ENCODE measurements around the gene SLC6A6.

The SLC6A6 gene

DNA sequence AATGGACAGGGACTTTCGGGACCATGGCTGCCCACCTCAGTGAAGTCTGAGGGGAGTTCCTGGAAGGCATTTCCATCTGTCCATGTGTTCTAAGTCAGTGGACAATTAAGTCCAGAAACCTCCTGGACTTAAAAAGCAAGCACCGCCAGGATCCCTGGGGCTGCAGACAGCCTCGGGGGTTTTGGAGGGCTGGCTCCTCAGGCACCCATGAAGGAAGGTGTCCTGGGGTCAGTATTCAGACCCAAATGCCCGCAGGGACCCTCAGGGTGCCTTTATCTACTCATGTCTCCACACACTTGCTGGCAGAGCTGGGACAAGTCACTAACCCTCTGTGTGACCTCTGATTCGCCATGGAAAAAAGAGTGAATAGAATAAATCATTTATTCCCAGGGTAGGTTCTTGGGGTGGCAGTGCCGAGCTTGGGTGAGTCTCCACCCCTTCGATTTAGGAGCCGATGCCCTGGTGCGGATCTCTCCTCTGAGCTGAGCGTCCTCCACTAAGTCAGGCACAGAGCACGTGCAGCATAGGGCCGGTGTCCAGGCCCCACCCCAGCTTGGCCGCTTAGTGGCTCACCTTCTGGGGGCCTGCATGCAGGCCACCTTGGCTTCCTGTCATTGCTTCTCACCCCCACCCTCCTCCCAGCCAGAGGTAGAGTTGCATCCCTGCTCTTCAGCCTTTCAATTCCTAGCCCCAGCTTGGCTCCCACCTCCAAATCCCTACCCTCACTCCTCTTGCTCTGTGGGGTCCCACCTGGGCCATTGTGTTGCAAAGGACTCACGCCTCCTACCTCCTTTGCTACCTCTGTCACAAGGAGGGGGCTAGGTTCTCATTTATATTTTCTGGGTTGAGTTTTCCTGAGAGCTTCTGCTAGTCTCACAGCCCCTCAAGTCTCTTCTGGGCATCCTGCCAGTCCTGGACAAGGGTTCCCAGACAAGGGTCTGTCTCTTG lies 19.9 kb downstream of the SLC6A6 start:
- no peak for DNase-seq

GRCh38 chr3:14423197-14423743 lies 20.9 kb downstream of the SLC6A6 start:
- DNase-seq, result no peak

DNA sequence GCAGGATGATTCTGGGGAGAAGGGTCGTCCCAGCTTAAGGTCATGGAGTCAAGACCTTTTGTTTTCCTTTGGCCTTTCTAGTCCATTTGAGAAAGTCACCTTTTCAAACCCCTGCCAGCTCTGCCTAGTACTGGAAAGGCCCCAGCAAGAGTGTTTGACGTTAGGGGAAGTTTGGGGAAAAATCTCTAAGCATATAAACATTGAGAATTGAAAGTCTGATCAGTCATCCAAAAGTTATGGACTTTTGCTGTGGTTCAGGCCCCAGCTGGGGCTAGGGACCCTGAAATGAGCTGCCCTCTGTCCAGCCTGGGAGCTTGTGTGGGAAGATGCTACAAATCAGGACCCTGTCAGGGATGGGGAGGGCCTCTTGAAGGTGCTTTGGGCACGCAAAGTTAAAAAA lies 21.6 kb downstream of the SLC6A6 start:
- DNase-seq, result no peak

DNA sequence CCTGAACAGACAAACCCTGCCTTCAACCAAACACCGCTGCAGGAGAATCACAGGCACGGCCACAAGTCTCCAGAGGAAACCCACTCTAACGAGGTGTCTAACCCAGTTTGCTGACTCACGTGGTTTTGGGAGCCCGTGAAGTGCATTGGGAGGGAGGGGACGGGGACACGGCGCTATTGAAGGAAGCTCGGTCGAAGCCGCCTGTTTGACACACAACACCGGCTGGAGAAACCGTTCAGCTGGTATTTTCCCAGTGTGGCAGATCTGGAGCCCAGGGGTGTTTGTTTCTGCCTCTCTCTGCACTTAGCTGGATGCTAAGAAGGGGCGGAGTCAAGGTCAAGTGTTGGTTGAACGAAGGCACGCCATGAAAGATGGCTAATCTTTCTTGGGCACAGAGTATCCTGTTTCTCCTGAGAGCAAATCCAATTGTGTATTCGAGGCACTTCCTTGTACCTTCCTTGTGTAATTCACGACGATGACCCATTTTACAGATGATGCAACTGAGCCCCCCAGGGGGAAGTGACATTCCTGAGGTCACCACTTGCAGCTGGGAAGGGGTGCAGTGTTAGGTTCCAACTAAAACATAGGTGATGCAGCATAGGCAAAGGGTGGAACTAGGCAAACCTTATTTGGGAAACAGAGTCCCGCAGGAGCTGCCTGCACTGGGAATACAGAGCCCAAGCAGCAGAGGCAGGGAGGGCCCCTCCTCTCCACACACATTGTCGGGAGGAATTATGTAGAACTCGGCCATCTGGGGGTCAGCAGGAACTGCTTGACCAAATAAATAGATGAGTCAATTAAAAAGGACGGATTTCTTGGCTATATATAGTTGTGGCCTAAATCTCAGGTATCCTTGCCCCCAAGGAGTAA lies 22.5 kb downstream of the SLC6A6 start:
- peak; percentile 46 to 47 for DNase-seq

DNA sequence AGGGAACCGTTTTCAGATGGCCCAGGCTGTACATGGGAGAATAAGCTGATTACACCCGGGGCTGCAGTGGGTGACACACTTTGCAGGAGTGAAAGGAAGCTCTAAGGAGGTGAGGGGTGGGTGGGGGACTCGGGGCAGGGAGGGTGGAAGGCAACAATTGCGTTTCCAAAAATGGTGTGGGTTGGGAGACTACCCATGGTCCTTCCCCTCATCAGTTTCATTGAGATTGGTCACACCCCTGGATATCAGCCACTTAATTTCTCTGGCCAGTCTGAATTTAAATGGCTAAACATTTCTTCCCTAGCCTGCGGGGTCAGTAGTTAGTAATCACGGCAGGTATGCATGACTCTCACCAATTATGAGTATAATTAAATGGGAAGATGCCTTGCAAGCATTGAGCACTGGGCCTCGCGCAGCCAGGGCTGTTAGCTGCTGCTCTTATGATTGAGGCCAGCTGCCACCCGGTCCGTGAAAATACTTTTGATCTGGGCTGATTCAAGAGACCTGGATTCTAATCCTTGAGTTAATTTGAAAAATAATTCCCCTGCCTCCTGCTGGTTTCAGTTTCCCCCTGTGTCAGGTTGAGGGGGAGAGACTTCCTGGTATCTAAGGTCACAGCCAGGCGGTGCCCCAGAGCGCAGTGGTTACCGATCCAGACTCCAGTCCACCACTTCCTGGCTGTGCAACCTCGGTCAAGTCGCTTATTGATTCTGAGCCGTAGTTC lies 23.3 kb downstream of the SLC6A6 start:
- peak in 1 of 2 experiments; percentile 60 for DNase-seq

GRCh38 chr3:14426305-14426620 lies 23.9 kb downstream of the SLC6A6 start:
- DNase-seq, result no peak

DNA sequence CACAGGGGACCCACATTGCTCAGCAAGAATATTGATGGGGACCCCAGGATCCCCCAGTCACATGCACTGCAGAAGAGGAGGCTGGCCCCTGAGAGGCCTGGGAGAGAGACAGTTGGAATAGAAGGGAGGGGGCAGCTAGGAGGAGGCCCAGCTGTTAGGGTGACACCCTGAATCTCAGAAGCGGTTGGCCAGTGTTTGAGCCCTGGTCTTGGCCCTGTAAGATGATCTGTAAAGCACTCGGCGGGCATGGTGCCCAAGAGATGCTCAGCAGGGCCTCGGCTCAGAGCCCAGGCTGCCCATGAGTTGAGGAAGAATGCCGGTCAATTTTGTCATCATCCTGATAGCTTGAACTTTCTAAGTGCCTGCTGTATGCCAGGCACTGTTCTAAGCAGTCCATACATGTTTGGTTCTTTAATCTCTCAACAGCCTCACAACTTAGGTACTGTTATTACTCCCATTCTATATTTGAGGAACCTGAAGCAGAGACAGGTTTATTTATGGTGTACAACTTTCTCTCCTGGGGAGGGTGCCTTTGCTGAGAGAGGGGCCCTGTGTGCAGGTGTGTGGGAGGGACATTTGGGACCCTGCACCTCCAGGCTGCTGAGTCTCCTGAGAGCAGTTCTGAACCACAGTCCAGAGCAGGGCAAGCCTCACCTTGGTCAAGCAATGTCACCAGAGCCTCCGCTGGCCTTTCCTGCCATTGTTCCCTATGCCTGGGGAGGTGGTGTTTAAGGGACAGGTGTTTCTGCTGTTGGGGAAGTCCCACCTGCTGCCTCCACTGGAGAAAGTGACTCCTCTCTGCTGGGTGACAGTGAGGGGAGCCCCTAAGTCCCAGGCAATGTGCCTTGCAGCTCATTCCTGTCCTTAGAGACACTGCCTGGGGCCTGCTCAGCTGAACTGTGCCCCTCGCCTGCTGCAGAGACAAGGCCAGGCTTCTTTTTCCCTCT lies 26.0 kb downstream of the SLC6A6 start:
- DNase-seq, result peak in 1 of 2 experiments; percentile 50

DNA sequence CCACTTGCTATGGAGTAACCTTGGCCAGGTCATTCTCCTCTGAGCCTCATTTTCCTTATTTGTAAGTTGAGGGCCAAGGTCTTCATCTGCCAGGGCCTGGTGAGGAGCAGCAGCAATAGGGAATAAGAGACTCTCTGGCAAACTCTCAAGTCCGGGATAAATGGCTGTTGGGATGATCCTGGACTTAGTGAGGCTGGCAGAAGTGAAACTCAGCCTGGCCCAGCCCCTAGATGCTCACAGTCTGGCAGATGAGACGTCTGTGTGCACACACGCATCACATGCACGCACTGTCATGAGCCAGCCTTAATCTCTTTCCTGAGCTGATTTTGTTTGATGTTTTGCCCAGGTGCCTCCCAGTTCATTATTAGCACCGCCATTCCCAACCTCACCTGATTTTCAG lies 26.8 kb downstream of the SLC6A6 start:
- no peak for DNase-seq

DNA sequence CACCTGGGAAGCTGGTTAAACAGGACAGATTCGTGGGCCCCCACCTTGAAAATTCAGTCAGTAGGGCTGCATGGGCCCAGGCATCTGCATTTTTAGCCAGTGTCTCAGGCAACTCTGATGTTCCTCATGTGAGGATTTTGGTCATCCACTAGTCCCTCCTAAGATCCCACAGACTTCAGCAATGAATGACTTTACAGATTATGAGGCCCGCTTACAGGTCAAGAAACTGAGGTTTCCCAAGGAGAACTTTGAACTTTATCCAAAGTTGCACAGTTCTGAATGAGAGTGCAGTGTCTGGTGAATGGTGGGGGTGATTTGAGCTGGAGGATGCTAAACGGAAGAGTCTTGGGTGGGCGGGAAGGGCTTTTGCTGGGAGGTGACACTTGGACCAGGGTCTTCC lies 27.2 kb downstream of the SLC6A6 start:
- no peak for DNase-seq

GRCh38 chr3:14430053-14430452 lies 27.6 kb downstream of the SLC6A6 start:
- no peak for DNase-seq

DNA sequence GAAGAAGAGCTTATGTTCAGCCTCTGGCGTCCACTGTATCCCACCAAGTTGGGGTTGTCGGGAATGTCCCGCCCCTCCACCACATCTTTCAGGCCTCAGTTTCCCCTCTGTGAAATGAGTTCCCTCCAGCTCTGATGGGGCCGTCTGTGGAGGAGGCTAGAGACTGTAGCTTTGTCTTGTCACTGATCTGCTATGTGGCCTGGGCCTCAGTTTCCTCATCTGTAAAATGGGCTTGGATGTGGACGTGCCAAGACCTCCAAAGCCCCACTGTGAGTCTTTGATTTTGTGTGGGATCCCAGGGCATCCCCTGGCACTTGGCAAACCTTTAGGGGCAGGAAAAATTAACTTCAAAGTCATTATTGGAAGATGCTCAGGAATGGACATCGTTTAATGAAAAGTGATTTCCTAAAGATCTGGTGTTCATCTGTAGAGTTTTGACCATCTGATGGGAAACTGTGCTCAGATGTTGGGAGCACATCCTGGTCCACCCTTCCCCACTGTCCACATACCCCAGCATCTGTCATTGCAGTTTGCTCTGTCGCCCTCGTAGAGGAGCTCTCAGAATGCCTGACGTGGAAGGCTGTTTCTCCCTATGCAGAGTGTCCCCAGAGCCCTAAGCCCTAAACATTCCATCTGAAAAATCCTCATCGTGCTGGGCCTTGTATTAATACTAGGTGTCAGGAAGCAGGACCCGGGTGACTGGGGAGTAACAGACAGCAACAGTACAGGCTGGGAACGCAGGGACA lies 28.5 kb downstream of the SLC6A6 start:
- no peak for DNase-seq

DNA sequence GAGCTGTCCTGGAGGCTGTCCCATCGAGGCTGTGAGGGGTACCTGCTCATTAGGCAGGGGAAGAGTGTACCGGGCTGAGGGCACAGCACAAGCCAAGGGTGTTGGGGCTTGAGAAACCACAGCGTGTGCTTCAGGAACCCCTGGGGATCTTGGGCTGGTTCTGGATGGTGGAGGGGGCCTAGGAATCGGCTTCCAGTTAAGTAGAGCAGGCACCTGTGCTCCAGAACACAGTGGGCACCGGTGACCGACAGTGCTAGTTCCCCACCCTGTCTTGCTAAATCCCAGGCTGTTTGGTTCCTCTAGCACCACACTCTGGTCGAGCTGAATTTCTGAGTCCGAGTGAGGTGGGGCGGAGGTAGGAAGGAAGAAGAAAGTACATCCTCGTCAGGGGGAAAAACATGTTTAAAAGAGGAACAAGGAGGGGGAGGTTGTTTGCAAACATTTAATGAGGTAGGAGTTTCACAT lies 29.1 kb downstream of the SLC6A6 start:
- peak in 1 of 2 experiments; percentile 46 for DNase-seq

- DNase-seq, result peak; percentile 92 to 94
These were observed 29.8 kb downstream of the SLC6A6 start for GRCh38 chr3:14431917-14432834.

DNA sequence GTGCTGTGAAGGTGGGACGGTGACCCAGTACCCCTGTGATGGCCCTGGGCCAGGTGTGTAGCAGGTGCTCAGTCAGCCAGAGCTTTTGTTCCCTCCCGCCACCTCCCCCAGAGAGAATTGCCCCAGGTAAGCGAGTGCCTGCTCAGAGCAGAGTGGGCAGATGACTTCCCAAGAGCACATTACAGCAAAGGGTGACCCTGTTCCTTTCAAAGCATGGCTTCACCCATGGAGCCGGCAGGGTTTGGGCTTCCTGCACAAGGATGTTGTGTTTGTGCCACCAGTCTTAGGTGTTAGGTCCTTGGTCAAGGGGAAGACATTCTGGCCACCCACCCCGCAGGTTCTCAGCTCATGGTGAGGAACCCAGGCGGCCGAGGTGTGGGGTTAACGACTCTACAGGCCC lies 30.7 kb downstream of the SLC6A6 start:
- no peak for DNase-seq

GRCh38 chr3:14434126-14434497 lies 31.7 kb downstream of the SLC6A6 start:
- no peak for DNase-seq

- DNase-seq, result no peak
These were observed 32.2 kb downstream of the SLC6A6 start for GRCh38 chr3:14434498-14435151.

- no peak for DNase-seq
These were observed 33.0 kb downstream of the SLC6A6 start for GRCh38 chr3:14435175-14436014.

- DNase-seq, result no peak
These were observed 34.5 kb downstream of the SLC6A6 start for GRCh38 chr3:14436954-14437281.
